ENCODE results near the gene INSIG2. TPM values are rescaled to one million over a fixed set of nuclear protein-coding genes. Genes with fewer than 3 reads are reported as not detected.

The INSIG2 gene
- total RNA-seq, 1 experiment from 2014 or later = 8.7 TPM

- H3K4me1 Mint-ChIP-seq = peaks cover 2 to 3% of the 10 kb centered on the region in 2 experiments
- Histone ChIP-seq H4K8ac (replicated peaks; ENCODE audit: insufficient read length, low read depth, low read length) (no peak overlapping the region), H3K27me3 (ENCODE audit: insufficient read depth, low read length) (no peaks in the 10 kb centered on the region), H3K23ac (ENCODE audit: insufficient read length, low read depth, low read length) (no peak overlapping the region), H3K4ac (ENCODE audit: low read depth, low read length) (no peak overlapping the region), H3T11ph (ENCODE audit: low read length) (no peak overlapping the region), H3K56ac (ENCODE audit: insufficient read length, low read depth, low read length) (no peak overlapping the region), H3K27ac (ENCODE audit: insufficient read length, low read depth, low read length) (no peak overlapping the region), H2AFZ (ENCODE audit: low read length) (no peak overlapping the region), H3K9ac (ENCODE audit: extremely low read depth, insufficient read length, low read length) (no peak overlapping the region), H2BK12ac (ENCODE audit: insufficient read length, low read depth, low read length) (no peak overlapping the region), H4K91ac (ENCODE audit: insufficient read length, low read depth, low read length) (no peak overlapping the region), H2AK5ac (ENCODE audit: insufficient read length, low read length) (no peak overlapping the region), H2BK20ac (ENCODE audit: low read depth, low read length, poor library complexity, severe bottlenecking) (no peak overlapping the region), H3K23me2 (ENCODE audit: insufficient read length, low read depth, low read length, poor library complexity, severe bottlenecking) (no peaks in the 10 kb centered on the region), H3K4me2 (ENCODE audit: insufficient read depth, insufficient read length, low read length) (no peak overlapping the region), H2BK15ac (ENCODE audit: low read depth, low read length) (no peak overlapping the region), H4K5ac (ENCODE audit: insufficient read length, low read depth, low read length) (no peak overlapping the region), H3K14ac (ENCODE audit: insufficient read depth, low read length) (no peak overlapping the region), H2BK5ac (ENCODE audit: insufficient read length, low read length) (no peak overlapping the region), H3K79me2 (ENCODE audit: insufficient read depth, low read length) (no peaks in the 10 kb centered on the region), H3K79me1 (ENCODE audit: insufficient read depth, low read depth, low read length, poor library complexity, severe bottlenecking) (no peaks in the 10 kb centered on the region), H4K20me1 (ENCODE audit: control insufficient read depth, insufficient read depth, insufficient read length) (no peaks in the 10 kb centered on the region), H2BK120ac (ENCODE audit: low read depth, low read length, poor library complexity, severe bottlenecking) (no peak overlapping the region), H3K4me1 (ENCODE audit: insufficient read depth, low read length) (no peaks in the 10 kb centered on the region), H3K9me3 (ENCODE audit: control insufficient read depth, low read depth, low read length) (no peaks in the 10 kb centered on the region), H3K18ac (ENCODE audit: insufficient read length, low read depth, low read length) (no peak overlapping the region)
- DNase-seq = no peak
- no peak overlapping the region for H3K4me3 Mint-ChIP-seq
- H3K36me3 Mint-ChIP-seq (ENCODE audit: insufficient read depth in 1 of 3, low read depth in 3 of 3) = no peaks in the 10 kb centered on the region
- TF ChIP-seq, protein P1, sequence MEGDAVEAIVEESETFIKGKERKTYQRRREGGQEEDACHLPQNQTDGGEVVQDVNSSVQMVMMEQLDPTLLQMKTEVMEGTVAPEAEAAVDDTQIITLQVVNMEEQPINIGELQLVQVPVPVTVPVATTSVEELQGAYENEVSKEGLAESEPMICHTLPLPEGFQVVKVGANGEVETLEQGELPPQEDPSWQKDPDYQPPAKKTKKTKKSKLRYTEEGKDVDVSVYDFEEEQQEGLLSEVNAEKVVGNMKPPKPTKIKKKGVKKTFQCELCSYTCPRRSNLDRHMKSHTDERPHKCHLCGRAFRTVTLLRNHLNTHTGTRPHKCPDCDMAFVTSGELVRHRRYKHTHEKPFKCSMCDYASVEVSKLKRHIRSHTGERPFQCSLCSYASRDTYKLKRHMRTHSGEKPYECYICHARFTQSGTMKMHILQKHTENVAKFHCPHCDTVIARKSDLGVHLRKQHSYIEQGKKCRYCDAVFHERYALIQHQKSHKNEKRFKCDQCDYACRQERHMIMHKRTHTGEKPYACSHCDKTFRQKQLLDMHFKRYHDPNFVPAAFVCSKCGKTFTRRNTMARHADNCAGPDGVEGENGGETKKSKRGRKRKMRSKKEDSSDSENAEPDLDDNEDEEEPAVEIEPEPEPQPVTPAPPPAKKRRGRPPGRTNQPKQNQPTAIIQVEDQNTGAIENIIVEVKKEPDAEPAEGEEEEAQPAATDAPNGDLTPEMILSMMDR (conservative IDR thresholded peaks at IDR 0.05) = no peak
- WGBS (ENCODE audit: extremely low coverage, insufficient read length, low lambda C conversion rate) = no CpG with 5 or more reads among the region's 8 CpGs
- peaks cover 9% of the 10 kb centered on the region; the same call in 1 of the 2 replicates for H3K27me3 Mint-ChIP-seq (ENCODE audit: low read depth)
- H3K9me3 Mint-ChIP-seq = no peaks in the 10 kb centered on the region
- no peak overlapping the region for H3K27ac Mint-ChIP-seq
These were observed 22.3 kb upstream of the INSIG2 start for GRCh38 chr2:118065921-118066511.

Data from H9 (cell line).